ENCODE data around the gene ANO10.

GRCh38 chr3:43426388-43426787, 195.4 kb downstream of the ANO10 start:
- TF ChIP-seq EZH2 (IDR thresholded peaks at IDR 0.05; ENCODE audit: borderline replicate concordance, low read length) = no peak
- no peak for TF ChIP-seq CTCF (IDR thresholded peaks at IDR 0.05; ENCODE audit: low read length)

Measured in OCI-LY1 (cell line).